GM12872 (cell line): Measurements from ENCODE around the gene TSHR.

Experiments
- TF ChIP-seq, protein P1 (sequence below): IDR thresholded peaks from 3 replicates; pipeline ENCODE4 v1.5.1; 2011; ENCODE audit warnings: low read depth, mild to moderate bottlenecking, low read length, moderate library complexity; ENCODE audit not compliant: insufficient read depth

Gene TSHR

DNA sequence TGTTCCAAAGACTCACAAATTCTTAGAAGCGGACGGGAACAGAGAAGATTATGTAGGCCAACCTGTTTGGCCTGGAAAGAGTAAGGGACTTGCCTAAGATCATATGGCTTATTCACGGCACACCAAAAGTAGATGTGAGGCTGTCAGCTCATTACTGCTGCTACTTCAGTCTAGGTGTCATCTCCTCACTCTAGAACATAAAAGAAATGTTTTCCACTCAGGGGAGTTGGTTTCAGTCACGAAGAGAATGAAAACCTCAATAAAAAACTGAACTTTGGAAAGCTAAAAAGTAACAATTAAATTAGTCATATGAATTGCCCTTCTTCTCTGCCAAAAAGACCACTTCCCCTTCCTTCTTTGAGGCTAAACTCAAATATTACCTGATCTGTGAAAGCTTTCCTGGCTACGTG lies 13.2 kb upstream of the TSHR start:
- TF ChIP-seq, protein P1, sequence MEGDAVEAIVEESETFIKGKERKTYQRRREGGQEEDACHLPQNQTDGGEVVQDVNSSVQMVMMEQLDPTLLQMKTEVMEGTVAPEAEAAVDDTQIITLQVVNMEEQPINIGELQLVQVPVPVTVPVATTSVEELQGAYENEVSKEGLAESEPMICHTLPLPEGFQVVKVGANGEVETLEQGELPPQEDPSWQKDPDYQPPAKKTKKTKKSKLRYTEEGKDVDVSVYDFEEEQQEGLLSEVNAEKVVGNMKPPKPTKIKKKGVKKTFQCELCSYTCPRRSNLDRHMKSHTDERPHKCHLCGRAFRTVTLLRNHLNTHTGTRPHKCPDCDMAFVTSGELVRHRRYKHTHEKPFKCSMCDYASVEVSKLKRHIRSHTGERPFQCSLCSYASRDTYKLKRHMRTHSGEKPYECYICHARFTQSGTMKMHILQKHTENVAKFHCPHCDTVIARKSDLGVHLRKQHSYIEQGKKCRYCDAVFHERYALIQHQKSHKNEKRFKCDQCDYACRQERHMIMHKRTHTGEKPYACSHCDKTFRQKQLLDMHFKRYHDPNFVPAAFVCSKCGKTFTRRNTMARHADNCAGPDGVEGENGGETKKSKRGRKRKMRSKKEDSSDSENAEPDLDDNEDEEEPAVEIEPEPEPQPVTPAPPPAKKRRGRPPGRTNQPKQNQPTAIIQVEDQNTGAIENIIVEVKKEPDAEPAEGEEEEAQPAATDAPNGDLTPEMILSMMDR, result no peak

DNA sequence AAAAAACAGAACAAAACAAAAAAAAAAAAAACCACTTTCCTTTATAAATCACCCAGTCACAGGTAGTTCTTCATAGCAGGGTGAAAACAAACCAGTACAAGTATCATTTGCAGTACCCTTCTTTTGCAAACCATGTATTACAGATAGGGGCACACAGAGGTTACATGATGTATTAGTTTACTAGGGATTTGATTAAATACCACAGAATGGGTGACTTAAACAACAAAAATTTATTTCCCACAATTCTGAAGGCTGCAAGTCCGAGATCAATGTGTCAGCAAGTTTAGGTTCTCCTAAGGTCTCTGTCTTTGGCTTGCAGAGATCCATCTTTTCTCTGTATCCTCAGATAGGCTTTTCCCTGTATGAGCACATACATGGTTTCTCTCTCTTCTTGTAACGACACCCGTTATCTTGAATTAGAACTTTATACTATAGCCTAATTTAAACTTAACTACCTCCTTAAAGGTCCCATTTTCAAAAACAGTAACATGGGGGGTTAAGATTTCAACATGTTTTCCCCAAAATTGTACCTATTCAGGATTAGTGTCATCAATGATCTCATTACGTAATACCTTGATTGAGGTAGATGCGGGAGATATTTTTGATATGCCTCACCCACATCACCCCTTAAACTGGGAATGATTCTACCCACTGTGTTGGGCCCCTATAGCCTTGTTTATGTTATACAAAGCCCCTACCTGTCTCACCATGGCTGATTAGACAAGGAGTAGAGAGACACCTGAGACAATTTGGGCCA lies 10.4 kb upstream of the TSHR start:
- TF ChIP-seq, protein P1, result no peak

DNA sequence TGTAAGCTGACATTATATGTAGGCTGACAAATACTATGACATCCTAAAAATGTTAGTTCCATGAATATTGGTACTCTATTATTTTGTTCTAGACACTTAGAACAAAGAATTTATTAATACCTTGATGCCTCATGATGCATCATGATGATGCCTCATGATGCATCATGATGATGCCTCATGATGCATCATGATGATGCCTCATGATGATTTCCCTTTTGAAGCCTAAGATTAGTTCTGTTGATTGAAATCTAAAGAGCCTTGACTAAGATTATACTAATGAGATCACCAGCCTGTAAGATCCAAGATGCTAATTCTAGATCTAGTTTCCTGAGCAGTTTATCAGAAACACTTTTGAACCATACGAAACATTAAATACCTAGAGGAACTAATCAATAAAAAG lies 9.2 kb upstream of the TSHR start:
- TF ChIP-seq, protein P1, result no peak

DNA sequence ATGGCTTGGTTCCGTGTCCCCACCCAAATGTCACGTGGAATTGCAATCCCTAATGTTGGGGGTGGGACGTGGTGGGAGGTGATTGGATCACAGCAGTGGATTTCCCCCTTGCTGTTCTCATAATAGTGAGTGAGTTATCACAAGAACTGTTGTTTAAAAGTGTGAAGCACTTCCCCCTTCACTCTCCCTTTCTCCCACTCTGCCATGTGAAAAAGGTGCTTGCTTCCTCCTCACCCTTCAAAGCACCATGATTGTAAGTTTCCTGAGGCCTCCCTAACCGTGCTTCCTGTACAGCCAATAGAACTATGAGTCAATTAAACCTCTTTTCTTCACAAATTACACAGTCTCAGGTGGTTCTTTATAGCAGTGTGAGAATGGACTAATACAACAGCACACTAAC lies 8.6 kb upstream of the TSHR start:
- TF ChIP-seq, protein P1, result no peak

DNA sequence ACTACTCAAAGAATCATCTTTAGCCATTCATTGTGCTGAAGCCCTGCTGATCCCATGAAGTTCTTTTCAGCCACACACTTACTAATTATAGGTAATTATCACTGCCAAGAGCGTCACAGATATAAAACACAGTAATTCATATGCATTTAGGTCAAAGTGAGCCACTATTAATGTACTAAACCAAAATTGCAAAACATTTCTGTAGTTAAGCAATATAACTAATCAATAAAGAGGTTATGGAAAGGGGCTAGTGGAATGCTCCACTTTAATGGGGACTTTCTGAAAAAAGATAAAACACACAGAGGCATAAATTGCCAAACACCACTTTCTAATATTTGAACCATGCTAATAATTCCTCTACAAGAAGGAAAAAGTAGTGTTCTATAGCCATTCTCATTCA lies 7.1 kb upstream of the TSHR start:
- TF ChIP-seq, protein P1, result no peak

DNA sequence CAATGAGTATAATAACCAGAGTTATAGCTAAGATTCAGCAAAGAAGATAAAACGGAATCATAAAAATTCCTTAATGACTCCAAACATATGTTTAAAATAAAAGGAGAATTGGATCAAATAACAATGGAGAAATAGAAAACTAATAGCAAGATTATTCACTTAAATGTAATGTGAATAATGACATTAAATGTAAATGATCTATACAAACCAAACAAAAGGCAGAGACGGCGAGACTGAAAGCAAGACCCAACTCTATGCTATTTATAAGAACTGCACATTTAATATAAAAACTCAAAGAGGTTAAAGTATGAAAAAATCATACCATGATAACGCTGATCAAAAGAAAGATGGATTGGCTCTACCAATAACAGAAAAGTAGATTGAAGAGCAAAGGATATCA lies 3.9 kb upstream of the TSHR start:
- TF ChIP-seq, protein P1, result no peak

DNA sequence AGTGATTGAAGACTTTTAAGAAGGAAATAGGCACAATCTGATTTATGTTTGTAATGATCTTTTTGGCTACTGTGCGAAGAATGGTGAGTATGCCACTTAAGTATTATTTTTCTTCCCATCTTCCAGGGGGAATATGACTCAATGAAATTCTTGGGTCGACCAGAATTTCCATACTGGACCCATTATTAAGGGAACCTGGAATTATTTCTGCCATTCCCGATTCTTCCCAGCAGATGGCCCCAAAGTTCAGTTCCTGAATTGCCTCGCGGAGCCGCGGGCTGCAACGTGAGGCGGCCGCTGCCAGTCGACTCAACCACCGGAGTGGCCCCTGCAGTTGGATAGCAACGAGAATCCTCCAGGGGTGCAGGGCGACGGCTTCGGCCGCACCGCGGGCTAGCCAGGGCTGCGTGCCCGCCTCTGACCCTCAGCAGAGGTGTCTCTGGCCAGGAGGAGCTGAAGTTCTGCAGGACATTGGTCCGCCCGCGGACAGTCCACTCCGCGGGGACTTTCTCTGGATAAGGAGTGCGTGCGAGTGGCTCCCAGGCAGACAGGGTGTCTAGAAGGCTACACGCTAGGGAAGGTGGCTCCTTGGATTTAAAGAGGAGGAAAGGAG lies 628 bp upstream of the TSHR start:
- TF ChIP-seq, protein P1, result peak; percentile 73
